WTC11 (cell line): ENCODE data around the gene SCOC. TPM values are rescaled to one million over a fixed set of nuclear protein-coding genes. Genes with fewer than 3 reads are reported as not detected.

Experiments used
- ATAC-seq: fragments of 200-7000 bp; cut with Tn5 transposase; 2 replicates; pipeline ENCODE4 v1.10.0; 2021; ENCODE audit warnings: mild to moderate bottlenecking, moderate library complexity
- CTCF ChIA-PET: fragments of 300-600 bp; sonication (Branson Sonifier 250); formaldehyde crosslinking; loops from one replicate; lab custom pipeline; 2021; ENCODE audit warnings: antibody characterized with exemption; lab: Charles Lee
- POLR2A ChIA-PET: fragments of 350-600 bp; sonication (Branson Sonifier 250); formaldehyde crosslinking; loops from one replicate; lab custom pipeline; 2021; ENCODE audit warnings: antibody characterized with exemption; lab: Charles Lee
- DNase-seq: peaks from one replicate; pipeline ENCODE4 v3.0.0; 2021; ENCODE audit warnings: low spot score
- H3K27ac Mint-ChIP-seq: 2 replicates; pipeline ENCODE4 v1.8.0; 2021; ENCODE audit warnings: mixed read lengths
- H3K27me3 Mint-ChIP-seq: 2 replicates; pipeline ENCODE4 v1.8.0; 2021; ENCODE audit warnings: low read depth, mild to moderate bottlenecking, moderate library complexity, mixed read lengths
- H3K36me3 Mint-ChIP-seq: 2 replicates; pipeline ENCODE4 v1.8.0; 2021; ENCODE audit warnings: mixed read lengths
- H3K4me1 Mint-ChIP-seq: 2 replicates; pipeline ENCODE4 v1.8.0; 2022; ENCODE audit warnings: mixed read lengths
- H3K4me3 Mint-ChIP-seq: 2 replicates; pipeline ENCODE4 v1.8.0; 2021; ENCODE audit warnings: mild to moderate bottlenecking, moderate library complexity, mixed read lengths
- H3K9me3 Mint-ChIP-seq: 2 replicates; pipeline ENCODE4 v1.8.0; 2021; ENCODE audit warnings: mixed read lengths
- AR ChIP-seq: fragments of 250-450 bp; sonication (Bioruptor Pico); IDR thresholded peaks from 2 replicates; pipeline ENCODE4 v1.9.0; 2021; ENCODE audit warnings: mild to moderate bottlenecking
- ATF1 ChIP-seq: sonication (generic); formaldehyde crosslinking; IDR thresholded peaks from 2 replicates; pipeline ENCODE4 v1.8.1; 2023; ENCODE audit warnings: mild to moderate bottlenecking, moderate library complexity, missing genetic modification reagents
- GABPB1 ChIP-seq: sonication (generic); formaldehyde crosslinking; IDR thresholded peaks from 2 replicates; pipeline ENCODE4 v1.8.1; 2023; ENCODE audit warnings: mild to moderate bottlenecking, missing genetic modification reagents
- HMGA2 ChIP-seq: fragments of 250-450 bp; sonication (Bioruptor Pico); IDR thresholded peaks from 2 replicates; pipeline ENCODE4 v1.4.0; 2021; ENCODE audit warnings: mild to moderate bottlenecking, moderate library complexity
- JAZF1 ChIP-seq: fragments of 250-450 bp; sonication (Bioruptor Pico); IDR thresholded peaks from 2 replicates; pipeline ENCODE4 v1.9.0; 2021; ENCODE audit warnings: moderate library complexity, mild to moderate bottlenecking, inconsistent platforms
- MXD4 ChIP-seq: fragments of 250-450 bp; sonication (Bioruptor Pico); IDR thresholded peaks from 2 replicates; pipeline ENCODE4 v1.8.0; 2021; ENCODE audit warnings: mild to moderate bottlenecking, moderate library complexity, borderline replicate concordance
- MYBL2 ChIP-seq: sonication (generic); formaldehyde crosslinking; IDR thresholded peaks from 2 replicates; pipeline ENCODE4 v1.8.1; 2023; ENCODE audit warnings: mild to moderate bottlenecking, moderate library complexity, missing genetic modification reagents
- NR3C1 ChIP-seq: sonication (generic); formaldehyde crosslinking; conservative IDR thresholded peaks from 2 replicates; pipeline ENCODE4 v1.8.1; 2023; ENCODE audit warnings: low read depth, mild to moderate bottlenecking, missing genetic modification reagents
- PRDM15 ChIP-seq: sonication (generic); formaldehyde crosslinking; IDR thresholded peaks from 2 replicates; pipeline ENCODE4 v1.8.0; 2022; ENCODE audit warnings: missing genetic modification reagents
- USF1 ChIP-seq: sonication (generic); formaldehyde crosslinking; IDR thresholded peaks from 2 replicates; pipeline ENCODE4 v1.8.0; 2022; ENCODE audit warnings: mild to moderate bottlenecking, missing genetic modification reagents
- ZNF416 ChIP-seq: fragments of 250-450 bp; sonication (Bioruptor Pico); IDR thresholded peaks from 2 replicates; pipeline ENCODE4 v1.9.0; 2021; ENCODE audit warnings: mild to moderate bottlenecking, inconsistent platforms
- total RNA-seq: library from RNA; stranded (reverse); gene quantifications from 3 replicates; pipeline ENCODE4 v1.2.3, GENCODE V29; 2021
- TF ChIP-seq, protein P1 (sequence below): fragments of 250-450 bp; sonication (Bioruptor Pico); IDR thresholded peaks from 2 replicates; pipeline ENCODE4 v1.9.0; 2021; ENCODE audit warnings: mild to moderate bottlenecking, borderline replicate concordance
- TF ChIP-seq, protein P2 (sequence below): sonication (generic); formaldehyde crosslinking; IDR thresholded peaks from 2 replicates; pipeline ENCODE4 v1.8.0; 2023; ENCODE audit warnings: missing genetic modification reagents
- TF ChIP-seq, protein P3 (sequence below): sonication (generic); formaldehyde crosslinking; IDR thresholded peaks from 2 replicates; pipeline ENCODE4 v1.8.1; 2023; ENCODE audit warnings: mild to moderate bottlenecking, moderate library complexity, missing genetic modification reagents
- TF ChIP-seq, protein P4 (sequence below): sonication (generic); formaldehyde crosslinking; IDR thresholded peaks from 2 replicates; pipeline ENCODE4 v1.8.1; 2022; ENCODE audit warnings: mild to moderate bottlenecking, moderate library complexity, missing genetic modification reagents

The SCOC gene
- total RNA-seq, 1 experiment from 2014 or later, result 33.0 TPM

GRCh38 chr4:140349816-140350215 lies 23.6 kb upstream of the SCOC start (continued):
- TF ChIP-seq, protein P1, sequence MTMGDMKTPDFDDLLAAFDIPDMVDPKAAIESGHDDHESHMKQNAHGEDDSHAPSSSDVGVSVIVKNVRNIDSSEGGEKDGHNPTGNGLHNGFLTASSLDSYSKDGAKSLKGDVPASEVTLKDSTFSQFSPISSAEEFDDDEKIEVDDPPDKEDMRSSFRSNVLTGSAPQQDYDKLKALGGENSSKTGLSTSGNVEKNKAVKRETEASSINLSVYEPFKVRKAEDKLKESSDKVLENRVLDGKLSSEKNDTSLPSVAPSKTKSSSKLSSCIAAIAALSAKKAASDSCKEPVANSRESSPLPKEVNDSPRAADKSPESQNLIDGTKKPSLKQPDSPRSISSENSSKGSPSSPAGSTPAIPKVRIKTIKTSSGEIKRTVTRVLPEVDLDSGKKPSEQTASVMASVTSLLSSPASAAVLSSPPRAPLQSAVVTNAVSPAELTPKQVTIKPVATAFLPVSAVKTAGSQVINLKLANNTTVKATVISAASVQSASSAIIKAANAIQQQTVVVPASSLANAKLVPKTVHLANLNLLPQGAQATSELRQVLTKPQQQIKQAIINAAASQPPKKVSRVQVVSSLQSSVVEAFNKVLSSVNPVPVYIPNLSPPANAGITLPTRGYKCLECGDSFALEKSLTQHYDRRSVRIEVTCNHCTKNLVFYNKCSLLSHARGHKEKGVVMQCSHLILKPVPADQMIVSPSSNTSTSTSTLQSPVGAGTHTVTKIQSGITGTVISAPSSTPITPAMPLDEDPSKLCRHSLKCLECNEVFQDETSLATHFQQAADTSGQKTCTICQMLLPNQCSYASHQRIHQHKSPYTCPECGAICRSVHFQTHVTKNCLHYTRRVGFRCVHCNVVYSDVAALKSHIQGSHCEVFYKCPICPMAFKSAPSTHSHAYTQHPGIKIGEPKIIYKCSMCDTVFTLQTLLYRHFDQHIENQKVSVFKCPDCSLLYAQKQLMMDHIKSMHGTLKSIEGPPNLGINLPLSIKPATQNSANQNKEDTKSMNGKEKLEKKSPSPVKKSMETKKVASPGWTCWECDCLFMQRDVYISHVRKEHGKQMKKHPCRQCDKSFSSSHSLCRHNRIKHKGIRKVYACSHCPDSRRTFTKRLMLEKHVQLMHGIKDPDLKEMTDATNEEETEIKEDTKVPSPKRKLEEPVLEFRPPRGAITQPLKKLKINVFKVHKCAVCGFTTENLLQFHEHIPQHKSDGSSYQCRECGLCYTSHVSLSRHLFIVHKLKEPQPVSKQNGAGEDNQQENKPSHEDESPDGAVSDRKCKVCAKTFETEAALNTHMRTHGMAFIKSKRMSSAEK, result no peak

GRCh38 chr4:140351093-140352075 lies 22.1 kb upstream of the SCOC start:
- no peak for ATAC-seq
- peaks cover 26% of the 10 kb centered on the region for H3K4me1 Mint-ChIP-seq
- H3K27ac Mint-ChIP-seq, result no peak overlapping the region
- POLR2A ChIA-PET, result no interaction called here
- H3K36me3 Mint-ChIP-seq, result no peaks in the 10 kb centered on the region
- TF ChIP-seq, protein P2, sequence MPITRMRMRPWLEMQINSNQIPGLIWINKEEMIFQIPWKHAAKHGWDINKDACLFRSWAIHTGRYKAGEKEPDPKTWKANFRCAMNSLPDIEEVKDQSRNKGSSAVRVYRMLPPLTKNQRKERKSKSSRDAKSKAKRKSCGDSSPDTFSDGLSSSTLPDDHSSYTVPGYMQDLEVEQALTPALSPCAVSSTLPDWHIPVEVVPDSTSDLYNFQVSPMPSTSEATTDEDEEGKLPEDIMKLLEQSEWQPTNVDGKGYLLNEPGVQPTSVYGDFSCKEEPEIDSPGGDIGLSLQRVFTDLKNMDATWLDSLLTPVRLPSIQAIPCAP (CRISPR knock-in tag), result no peak
- TF ChIP-seq AR (CRISPR knock-in tag), result no peak
- TF ChIP-seq NR3C1, result no peak
- TF ChIP-seq, protein P3, sequence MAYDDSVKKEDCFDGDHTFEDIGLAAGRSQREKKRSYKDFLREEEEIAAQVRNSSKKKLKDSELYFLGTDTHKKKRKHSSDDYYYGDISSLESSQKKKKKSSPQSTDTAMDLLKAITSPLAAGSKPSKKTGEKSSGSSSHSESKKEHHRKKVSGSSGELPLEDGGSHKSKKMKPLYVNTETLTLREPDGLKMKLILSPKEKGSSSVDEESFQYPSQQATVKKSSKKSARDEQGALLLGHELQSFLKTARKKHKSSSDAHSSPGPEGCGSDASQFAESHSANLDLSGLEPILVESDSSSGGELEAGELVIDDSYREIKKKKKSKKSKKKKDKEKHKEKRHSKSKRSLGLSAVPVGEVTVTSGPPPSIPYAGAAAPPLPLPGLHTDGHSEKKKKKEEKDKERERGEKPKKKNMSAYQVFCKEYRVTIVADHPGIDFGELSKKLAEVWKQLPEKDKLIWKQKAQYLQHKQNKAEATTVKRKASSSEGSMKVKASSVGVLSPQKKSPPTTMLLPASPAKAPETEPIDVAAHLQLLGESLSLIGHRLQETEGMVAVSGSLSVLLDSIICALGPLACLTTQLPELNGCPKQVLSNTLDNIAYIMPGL (CRISPR knock-in tag), result no peak
- TF ChIP-seq MXD4, result no peak
- CTCF ChIA-PET, result interaction anchor here (0.6 to 4.2 kb wide), 4 partner anchors 9 to 244 kb away, joined by 3 to 46 read pairs (median 4); partner anchors contain the start of gene ELMOD2
- peaks cover 4% of the 10 kb centered on the region for H3K27me3 Mint-ChIP-seq
- no peak for DNase-seq
- H3K4me3 Mint-ChIP-seq, result no peak overlapping the region
- no peaks in the 10 kb centered on the region for H3K9me3 Mint-ChIP-seq

- H3K4me1 Mint-ChIP-seq, result peaks cover 19% of the 10 kb centered on the region
- H3K9me3 Mint-ChIP-seq, result no peaks in the 10 kb centered on the region
- H3K27me3 Mint-ChIP-seq, result peaks cover 4% of the 10 kb centered on the region
- ATAC-seq (no peak), DNase-seq (no peak)
- H3K27ac Mint-ChIP-seq, result no peak overlapping the region
- no peaks in the 10 kb centered on the region for H3K36me3 Mint-ChIP-seq
- no peak overlapping the region for H3K4me3 Mint-ChIP-seq
- POLR2A ChIA-PET, result interaction anchor here (0.5 kb wide), 1 partner anchor 23 kb away, joined by 3 read pairs; no protein-coding TSS in a partner anchor
- CTCF ChIA-PET, result interaction anchor here (1.7 kb wide), 1 partner anchor 341 kb away, joined by 5 read pairs; no protein-coding TSS in a partner anchor
- TF ChIP-seq GABPB1 (no peak), JAZF1 (no peak), MYBL2 (CRISPR knock-in tag) (no peak), HMGA2 (CRISPR knock-in tag) (no peak), ATF1 (no peak), USF1 (CRISPR knock-in tag) (no peak), PRDM15 (no peak), ZNF416 (CRISPR knock-in tag) (no peak)
- TF ChIP-seq, protein P4, sequence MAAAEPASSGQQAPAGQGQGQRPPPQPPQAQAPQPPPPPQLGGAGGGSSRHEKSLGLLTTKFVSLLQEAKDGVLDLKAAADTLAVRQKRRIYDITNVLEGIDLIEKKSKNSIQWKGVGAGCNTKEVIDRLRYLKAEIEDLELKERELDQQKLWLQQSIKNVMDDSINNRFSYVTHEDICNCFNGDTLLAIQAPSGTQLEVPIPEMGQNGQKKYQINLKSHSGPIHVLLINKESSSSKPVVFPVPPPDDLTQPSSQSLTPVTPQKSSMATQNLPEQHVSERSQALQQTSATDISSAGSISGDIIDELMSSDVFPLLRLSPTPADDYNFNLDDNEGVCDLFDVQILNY (CRISPR knock-in tag), result no peak
- TF ChIP-seq, protein P2 (CRISPR knock-in tag), result no peak
Observed at GRCh38 chr4:140353786-140354185, 19.7 kb upstream of the SCOC start.
